ENCODE measurements around the gene EML1.
A peak's percentile ranks its signal among the peaks of the same experiment; 100 is the strongest.

Gene EML1

DNA sequence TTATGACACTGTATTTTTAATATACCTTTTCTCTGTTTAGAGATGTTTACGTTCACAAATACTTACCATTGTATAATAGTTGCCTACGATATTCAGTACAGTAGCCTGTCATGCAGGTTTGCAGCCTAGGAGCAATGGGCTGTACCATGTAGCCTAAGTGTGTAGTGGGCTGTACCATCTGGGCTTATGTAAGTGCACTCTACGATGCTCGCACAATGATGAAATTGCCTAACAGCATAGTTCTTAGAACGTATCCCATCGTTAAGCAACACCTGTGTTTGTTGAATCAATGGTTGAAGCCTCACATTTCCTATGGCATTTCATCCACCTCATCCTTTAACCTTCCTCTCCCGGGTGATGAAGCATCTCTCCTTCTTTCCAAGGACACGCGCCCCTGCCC, 12.5 kb upstream of the EML1 start:
- DNase-seq: no peak

DNA sequence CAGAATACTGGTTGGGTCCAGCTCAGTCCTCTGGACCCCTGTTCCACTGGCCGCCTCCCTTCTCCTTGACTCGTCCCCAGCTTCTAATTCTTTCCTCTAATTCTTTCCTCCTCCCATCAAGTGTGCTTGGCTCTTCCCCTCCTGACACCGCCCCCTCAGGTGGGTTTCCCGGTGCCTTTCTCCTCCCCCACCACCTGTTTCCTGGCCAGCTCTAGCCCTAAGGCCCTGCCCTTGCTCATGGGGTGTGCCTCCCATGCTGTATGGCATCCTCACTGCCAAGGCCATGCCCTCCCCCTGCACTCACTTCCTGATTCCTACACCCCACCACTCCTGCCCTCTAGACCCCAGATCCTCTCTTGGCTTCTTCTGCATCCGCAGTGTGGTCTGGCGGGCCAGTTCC, 12.1 kb upstream of the EML1 start:
- DNase-seq: no peak

DNA sequence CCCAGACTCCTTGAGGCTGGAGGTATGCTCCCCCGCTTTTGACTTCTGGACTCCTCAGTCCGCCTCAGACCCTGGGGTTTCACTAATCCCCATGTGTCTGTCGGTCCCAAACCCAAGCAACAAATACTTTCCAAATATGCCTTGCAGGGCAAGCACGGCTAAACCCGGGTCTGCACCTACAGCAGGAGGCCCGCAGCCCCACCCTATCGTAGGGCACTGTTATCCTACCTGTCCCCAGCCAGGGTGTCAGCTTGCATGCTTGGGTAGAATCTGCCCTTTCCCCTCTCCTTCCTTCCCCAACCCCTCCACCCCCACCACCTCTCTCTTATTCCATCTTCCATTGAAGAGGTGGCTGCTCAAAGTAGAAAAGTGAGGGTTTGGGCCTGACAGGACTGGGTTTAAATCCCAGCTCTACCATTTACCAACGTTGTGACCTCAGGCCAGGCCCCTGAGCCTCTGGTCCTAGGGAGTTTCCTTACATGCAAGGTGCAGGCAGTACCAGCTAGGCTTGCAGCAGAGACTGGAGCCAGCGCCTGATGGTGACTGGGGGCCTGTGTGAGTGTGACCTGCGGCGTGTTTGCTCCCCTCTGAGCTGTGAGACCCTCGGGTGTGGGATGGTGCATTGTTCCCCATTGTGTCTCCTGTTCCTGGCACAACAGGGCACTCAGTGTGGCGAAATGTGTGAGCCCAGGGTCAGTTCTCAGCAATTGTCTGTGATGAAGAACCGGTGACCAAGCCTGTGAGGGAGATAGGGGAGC, 11.2 kb upstream of the EML1 start:
- DNase-seq: no peak

DNA sequence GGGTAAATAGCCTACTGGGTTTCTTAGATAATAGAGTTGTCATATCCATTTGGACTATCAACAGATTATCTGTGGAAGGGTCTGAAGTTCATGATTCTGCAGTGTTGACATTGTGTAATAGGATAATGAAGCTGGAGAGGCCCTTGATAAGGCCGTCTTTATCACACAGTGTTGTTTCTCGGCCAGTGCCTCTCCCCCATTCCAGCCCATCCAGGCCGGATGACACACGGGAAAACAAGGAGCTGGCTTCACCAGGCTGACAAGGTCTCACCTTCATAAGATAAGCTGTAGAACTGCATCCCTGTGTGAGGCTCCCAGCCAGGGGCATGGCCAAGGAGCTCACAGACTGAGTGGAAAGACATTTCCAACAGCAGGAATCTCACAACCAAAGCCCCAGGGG, 8.7 kb upstream of the EML1 start:
- DNase-seq: no peak

DNA sequence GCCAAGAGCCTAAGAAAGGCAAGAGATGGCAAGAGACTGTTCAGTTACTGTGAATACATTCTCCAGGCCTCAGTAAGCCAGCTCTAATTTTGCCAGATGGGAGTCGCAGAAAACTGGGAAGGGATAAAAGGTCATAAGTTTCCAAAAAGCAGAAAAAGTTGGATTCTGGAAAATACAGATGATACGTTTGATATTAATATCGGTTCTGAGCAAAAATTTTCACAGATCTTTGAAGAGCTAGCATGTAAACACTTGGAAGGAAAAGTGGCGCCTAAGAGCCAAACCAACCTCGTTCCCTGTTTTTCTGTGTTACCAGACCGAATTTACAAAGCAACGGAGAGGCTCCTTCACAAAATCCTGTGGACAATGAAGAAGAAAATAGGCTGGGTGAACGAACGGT, 7.8 kb upstream of the EML1 start:
- no peak for DNase-seq

DNA sequence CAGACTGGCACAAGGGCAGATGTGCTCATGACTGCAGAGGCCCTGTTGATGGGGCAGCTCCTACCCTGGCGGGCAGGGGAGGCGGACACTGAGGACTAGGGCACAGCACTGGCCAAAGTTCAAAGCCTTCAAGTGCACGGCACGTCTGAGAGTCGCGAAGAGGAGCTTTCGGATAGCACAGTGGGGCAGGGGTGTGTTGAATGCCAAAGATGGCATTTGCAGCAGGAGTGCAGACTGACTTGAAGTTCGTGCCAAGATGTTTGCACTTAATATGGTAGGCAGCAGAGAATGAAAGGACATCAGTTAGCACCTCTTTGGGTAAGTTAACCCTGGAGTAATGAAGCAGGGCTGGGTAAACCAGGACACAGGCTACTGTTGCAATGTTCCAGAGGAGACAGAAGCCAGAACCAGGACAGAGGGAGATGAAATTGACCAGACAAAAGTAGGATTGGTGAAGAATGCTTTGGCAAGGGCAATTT, 6.7 kb upstream of the EML1 start:
- no peak for DNase-seq

DNA sequence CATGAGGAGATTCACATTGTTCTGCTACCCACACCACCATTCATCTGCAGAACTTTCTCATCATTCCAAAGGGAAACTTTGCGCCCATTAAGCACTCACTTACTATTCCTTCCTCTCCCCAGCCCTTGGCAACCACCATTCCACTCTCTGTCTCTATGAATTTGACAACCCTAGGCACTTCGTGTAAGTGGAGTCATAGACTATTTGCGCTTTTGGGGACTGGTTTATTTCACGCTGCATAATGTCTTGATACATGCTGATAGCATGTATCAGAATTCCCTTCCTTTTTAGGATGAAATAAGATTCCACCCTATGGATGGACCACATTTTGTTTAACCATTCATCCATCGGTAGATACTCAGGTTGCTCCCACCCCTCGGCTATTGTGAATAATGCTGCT, 4.5 kb upstream of the EML1 start:
- no peak for DNase-seq

DNA sequence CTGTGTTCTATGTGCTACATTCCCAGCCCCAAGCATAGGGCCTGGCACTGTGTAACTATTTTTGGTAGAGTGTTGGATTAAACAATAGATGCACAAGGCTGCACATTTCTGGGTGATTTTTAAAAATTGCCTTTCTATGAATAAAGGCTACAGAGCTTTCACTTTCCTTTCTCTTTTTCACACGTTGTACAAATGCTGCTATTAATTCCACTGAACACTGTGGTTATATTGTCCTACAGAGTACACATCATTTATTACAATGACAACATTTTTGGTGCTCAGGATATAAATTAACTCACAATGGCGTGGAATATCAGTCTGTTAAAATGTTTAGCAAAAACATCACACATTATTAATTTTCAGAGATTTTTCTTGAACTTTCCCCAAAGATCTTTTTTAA, 3.6 kb upstream of the EML1 start:
- DNase-seq: no peak

DNA sequence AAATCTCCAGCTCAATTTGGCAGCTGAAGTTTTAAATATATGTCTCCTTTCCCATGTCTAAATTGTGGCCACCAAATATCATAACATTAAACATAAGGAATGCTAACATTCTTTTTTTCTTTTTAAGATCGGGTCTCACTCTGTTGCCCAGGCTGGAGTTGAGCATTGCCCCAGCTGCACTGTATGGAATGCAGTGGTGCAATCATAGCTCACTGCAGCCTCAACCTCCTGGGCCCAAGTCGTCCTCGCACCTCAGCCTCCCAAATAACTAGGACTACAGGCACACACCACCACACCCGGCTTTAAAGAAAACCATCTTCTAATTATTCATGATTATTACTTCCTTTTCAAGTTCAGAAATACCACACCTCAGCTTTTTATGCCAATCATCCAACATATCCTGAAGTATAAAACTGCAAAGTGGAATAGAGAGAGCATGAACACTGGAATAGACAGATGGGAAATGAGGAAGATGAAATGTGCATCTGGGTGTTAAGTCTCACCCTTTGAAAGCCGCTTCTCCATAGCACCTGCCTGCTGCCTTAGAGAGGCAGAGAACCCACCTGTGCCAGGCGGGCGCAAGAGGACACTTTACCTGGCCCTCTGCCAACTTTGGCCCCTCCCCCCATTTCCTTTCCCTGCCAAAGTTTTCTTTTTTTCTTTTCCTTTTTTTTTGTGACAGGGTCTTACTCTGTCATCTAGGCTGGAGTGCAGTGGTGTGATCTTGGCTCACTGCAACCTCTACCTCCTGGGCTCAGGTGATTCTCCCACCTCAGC, 2.8 kb upstream of the EML1 start:
- no peak for DNase-seq

DNA sequence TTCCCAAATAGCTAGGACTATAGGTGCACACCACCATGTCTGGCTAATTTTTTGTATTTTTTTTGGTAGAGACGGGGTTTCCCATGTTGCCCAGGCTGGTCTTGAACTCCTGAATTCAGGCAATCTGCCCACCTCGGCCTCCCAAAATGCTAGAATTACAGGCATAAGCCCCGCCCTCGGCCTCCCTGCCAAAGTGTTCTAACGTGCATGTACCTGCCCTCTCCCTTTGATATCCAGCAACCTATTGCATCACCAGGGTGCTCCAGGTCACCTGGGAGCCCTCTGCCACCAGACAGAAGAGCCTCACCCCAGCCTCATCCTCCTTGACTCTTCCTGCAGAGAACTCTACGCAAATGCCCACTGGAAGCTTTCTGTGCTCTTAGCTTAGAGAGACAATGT, 2.2 kb upstream of the EML1 start:
- no peak for DNase-seq

DNA sequence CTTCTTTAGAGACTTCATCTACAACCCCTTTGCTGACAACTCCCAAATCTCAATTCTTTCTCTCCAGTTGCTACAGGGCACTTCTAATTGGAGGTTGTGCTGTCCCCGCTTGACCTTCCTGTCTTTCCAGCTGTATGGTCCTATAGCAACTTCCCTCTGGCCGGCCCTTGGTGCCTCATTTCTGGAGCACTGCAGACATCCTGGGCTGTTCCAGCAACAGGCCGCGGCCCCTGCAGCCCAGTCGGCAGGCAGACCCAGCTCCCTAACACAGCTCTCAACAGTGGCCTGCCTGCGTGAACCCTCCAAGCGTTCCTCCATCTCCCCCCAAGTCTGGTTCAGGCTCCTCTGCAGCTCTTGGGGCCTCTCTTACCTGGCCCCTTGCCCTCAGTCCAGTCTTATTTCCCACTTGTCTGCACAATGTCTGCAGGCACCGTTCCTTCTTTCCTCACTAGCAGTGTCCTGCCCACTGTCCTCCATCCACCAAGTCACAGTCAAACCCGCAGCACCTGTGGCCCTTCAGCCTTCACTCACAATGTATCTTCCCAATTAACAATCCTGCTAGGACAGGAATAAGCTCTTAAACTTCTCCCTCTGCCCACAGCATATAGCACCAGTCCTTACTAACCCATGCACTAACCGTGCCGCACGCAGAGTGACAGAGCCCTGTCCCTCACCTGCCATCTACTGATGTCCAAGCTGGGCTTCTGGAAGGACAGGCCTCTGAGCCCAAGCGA, 1.6 kb upstream of the EML1 start:
- DNase-seq: no peak

DNA sequence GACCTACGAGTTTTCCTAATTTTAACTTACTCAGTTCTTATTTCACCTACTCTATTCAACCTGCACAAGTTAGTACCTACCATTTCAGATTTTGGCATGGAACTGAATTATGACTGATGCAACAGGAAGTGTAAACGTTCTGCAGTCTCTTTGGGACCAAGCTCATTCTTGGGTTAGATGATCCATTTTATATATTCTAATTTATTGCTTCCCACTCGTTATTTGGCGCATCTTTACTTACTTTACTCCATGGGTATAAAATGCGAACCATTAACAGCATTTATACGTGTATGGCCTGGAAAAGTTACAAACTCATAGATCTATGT, 1.0 kb upstream of the EML1 start:
- DNase-seq: no peak

DNA sequence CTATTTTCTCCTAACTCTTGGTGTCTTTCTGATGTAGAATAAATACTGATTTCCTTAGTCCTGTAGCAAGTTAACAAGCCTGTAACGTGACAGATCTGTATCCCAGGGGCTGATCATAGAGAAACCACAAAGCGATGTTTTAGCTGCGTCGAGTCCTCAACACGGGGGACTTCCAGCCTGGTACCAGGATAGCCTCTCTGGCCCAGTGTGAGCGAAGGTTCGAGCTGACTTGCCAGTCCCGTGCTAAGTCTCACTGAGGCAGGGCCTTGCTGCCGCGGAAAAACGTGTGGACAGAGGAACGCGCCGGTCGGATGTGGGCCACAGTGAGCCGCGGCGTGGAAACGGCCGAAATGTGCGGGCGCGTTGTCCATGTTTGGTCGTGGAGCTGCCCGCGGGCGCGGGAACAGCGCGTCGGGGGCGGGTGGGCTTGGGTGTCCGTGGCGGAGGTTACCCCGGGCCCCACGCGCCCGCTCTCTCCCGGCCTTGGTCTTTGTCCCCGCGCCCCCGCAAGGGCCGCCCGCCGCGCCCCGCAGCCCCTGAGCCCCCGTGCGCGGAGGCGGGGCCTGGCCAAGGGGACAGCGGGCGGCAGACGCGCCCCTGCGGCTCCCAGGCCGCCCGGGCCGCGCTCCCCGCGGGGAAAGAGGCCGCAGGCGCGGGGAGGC, 531 bp upstream of the EML1 start:
- peak; percentile 69 for DNase-seq

DNA sequence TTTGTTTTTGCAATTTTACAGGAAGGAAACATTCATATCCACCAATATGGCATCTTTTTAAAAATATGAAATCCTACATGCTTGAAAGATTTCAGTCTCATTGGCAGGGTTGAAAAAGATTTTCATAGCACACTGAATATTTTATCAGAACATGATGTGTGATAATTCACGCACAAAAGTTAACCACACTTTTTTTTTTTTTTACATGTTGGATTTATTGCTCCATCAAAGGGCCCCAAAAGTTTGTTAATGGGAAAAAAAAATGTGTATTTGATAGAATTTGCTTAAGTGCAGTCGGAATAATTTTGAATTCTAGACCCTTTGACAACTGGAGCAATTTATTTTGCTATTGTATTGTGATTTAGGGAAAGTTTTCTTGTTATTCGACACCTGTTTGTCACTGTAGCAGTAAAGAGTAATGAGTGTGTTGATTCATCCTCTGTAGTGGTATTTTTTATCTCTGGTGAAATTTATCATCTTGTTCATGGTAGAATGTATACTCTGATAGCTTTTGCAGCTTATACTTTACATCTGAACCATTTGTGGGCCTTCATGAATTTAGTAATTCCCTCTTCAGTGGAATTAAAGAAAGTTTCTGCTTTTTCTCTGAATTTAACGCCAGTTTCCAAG, 1.1 kb downstream of the EML1 start:
- DNase-seq: no peak

DNA sequence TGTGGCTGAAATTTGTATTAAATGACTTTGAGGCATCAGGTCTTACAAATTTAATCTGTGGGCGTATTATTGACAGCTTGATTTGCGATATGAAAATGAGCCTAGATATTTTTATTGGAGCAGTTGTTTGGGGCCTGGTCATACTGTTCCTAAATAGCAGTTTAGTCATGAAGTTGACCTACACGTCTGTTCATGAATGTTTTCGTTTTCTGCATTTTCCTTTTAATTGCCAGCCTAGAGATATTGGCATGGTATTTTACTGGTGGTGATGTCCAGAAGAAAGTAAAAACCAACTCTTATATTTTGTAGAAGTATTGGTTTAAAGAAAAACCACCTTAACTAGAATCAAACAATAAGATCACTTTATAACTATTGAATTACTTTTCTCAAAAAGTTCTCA, 1.8 kb downstream of the EML1 start:
- DNase-seq: no peak

DNA sequence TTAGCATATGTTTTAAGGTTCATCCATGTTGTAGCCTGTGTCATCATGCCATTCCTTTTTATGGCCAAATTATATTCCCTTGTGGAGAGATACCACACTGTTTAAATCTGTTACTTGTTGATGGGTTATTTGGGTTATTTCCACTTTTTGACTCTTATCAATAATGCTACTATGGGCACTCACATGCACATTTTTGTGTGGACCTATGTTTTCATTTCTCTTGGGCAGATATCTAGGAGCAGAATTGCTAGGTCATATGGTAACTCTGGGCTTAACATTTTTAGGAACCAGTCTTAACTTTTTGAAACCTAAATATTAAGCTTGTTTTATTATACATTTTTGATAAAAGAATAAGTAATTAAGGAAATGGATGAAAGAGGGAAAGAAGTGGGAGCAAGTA, 4.0 kb downstream of the EML1 start:
- no peak for DNase-seq

DNA sequence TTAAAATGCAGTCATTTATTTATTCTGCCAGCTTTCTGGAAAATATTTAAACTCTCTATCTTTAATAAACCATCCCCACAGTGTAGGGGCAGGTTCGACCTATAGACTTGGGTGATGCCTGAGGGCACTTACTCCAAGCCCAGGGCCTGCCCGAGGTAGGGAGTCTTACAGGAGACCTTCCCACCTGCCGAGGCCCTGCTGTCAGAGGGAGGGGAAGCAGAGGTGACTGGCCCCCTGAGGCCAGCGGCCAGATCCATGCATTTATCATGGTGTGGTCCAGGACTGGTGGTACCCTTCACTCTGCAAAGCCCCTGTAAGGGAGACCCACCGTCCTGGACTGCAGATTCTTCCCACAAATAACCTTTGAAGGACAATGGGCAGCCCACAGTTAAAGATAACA, 7.6 kb downstream of the EML1 start:
- no peak for DNase-seq

DNA sequence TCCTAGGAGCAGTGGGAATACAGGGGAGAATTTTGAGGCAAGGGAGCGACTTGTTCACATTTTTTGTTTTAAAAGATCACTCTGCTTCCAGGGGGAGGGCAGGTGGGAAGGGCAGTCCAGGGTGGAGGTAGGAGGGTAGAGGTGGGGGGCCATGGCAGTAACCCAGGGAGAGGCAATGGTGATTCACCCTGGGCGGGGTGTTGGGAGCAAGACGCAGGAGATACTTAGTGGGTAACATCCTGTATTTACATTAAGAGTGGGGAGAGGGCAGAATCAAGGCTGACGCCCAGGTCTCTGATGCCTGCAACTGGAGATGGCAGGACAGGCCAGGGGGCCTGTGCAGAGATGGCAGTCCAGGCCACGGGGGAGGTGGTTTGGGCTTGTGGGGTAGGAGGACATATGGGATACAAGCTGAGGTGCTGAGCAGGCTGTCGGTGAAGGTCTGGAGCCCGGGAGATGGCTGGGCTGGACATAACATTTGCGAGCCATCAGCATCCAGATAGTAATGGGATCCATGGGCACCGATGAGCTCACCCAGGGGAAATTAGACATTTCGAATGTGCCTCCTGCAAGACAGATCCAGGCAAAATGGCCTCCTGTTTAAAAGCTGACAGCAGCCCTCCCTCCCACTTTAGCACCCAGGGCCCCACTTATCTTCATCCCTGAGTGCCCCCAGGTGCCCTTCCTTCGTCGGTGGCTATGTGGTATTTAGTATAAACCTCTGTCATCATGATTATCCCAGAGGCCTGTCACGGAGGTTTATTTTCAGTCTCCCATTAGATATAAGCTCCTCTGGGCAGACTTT, 9.3 kb downstream of the EML1 start:
- DNase-seq: no peak

DNA sequence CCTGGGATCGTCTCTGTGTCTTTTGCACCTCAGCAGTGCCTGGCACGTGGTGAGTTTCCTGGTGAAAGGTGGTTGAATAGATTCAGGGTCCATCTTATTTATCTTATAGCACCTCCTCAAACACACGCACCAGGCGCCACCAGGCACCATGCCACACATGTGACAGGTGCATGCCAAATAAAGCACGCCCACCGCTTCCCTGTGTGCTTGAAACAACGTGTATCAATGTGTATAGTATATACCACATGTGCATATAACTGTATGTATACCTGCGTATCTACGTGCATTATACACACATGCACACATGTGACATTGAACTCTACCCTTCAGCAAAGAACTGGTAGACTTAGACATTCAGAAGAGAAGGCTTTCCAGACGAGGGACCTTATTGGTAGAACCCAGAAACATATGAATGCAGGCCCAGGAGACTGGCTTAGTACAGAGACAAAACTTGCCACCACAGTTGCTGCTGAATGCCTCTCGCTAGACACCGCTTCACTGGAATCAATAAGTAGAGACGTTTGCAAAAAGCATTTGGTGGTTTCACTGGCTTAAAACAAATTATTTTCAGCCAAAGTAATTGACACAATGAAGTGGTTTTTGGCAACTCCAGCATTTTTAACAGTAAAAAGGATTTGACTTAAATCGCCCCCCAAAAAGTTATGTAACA, 10.0 kb downstream of the EML1 start:
- DNase-seq: no peak

DNA sequence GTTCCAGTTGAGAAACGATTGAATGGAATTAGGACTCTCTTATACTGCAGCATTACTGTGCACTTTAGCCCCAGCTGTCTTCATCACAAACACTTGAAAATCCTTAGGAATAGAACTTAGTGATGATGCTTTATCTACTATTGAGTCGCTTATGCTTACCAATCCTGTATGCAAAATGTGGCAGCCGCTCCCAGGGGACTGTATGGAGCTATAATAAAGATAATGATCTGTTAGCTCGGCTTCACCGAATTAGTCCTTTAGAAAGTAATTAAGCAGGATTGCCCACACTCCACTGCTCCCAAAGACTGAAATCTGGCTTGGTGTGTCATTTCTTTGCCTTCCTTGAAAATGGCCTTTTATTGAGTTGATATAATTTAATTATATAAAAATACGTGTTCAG, 10.6 kb downstream of the EML1 start:
- no peak for DNase-seq
